Erythroblast (primary cell): ENCODE measurements around the gene FANCG.
A peak's percentile ranks its signal among the peaks of the same experiment; 100 is the strongest.

ENCODE experiments used
- GATA1 ChIP-seq: IDR thresholded peaks from 2 replicates; pipeline ENCODE4 v1.6.1; 2011; ENCODE audit warnings: low read depth, mild to moderate bottlenecking, control low read depth, low read length, moderate library complexity
- POLR2A ChIP-seq: IDR thresholded peaks from 2 replicates; pipeline ENCODE4 v1.6.1; 2011; ENCODE audit warnings: mild to moderate bottlenecking, low read length

DNA sequence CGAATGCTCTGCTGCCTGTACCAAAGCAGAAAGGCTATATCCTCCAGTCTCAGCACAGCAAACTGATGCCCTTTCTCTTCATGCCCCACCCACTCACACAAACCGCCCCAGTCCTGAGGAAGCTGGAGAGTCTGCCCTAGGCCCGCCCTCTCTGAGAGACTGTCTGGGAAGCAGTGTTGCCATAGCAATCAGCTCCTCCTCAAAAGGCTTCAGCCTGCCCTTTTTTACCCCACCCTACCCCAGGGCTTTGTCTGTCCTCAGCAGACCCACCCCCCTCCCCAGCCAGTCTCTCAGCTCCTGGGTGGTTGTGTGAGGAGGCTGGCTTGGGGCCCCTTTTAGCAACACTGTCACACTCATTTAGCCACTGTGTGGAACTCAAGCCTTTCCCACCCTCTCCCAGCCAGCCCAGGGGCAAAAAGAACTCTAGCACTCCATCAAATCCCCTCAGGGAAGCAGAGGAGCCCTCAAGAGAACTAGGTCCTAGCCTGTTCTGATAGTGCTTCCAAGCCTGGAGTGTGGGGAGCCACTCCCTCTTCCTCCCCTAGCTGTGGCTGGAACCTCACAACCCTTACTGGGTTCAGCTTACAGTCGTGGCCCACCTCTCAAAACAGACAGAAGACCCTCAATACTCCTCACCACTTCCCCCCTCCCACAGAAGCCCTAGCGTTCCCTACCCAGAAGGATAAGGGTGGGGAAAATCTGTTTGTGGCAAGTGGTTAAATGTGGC is 34.5 kb upstream of the FANCG start:
- TF ChIP-seq POLR2A = peak; percentile 51
- no peak for TF ChIP-seq GATA1
